ENCODE results near the gene CHCHD6. TPM values are rescaled to one million over a fixed set of nuclear protein-coding genes. Genes with fewer than 3 reads are reported as not detected.
"Not testable (repeated sequence)": the region's sequence is repeated elsewhere in the genome, so short reads cannot be mapped to it uniquely, and the experiment has no call there.

CHCHD6 gene
- polyA plus RNA-seq, 1 donor = 10.8 TPM

DNA sequence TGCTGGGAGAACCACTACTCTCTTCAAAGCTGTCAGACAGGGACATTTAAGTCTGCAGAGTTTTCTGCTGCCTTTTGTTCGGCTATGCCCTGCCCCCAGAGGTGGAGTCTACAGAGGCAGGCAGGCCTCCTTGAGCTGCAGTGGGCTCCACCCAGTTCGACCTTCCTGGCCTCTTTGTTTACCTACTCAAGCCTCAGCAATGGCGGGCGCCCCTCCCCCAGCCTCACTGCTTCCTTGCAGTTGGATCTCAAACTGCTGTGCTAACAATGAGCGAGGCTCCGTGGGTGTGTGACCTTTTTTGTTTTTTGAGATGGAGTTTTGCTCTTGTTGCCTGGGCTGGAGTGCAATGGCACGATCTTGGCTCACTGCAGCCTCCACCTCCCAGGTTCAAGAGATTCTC lies 87.3 kb downstream of the CHCHD6 start:
- not testable (repeated sequence) for DNase-seq; H3K9me3 ChIP-seq (ENCODE audit: control insufficient read depth, low read depth, low read length); H3K4me1 ChIP-seq (ENCODE audit: control insufficient read depth, insufficient read depth, low read length); H3K4me3 ChIP-seq (ENCODE audit: low read length); H3K27me3 ChIP-seq (ENCODE audit: control insufficient read depth, insufficient read depth, low read length); H3K36me3 ChIP-seq (ENCODE audit: control insufficient read depth, insufficient read depth, low read length); H3K27ac ChIP-seq (ENCODE audit: low read length)
- no CpG with 5 or more reads among the region's 7 CpGs for WGBS (ENCODE audit: insufficient coverage, low lambda C conversion rate)

DNA sequence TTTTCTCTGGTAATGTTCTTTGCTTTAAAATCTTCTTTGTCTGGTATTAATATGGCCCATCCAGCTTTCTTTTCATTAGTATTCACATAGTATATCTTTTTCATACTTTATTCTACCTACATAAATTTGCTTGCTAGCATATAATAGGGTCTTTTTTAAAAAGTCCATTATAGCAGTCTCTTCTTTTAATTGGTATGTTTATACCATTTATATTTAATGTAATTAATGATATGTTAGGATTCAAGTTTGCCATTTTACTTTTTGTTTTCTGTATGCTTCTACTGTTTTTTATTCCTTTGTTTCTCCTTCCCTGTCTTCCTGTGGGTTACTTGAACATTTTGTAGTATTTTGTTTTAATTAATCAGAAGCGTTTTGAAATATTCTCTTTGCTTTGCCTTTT lies 89.0 kb downstream of the CHCHD6 start:
- no CpG with 5 or more reads among the region's 1 CpG for WGBS (ENCODE audit: insufficient coverage, low lambda C conversion rate)

DNA sequence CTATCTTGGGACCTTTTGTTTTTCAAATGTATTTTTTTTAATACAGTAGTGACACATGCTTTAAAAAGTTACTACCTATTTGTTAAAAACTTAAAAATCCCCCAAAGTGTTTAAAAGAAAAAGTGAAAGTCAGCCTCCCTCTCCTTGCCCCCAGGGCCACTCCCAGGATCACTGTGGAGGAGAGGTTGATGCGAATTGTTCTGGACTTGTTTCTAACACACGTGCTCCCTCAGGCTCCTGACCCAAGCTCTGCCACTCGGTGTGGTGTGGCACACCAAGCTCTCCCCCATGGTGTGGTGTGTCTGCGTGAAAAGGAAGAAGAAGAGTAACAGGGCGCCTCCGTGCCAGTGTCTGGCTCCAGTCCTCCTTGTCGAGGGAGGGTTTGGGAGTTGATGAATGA lies 93.5 kb downstream of the CHCHD6 start:
- WGBS (ENCODE audit: insufficient coverage, low lambda C conversion rate) = no CpG with 5 or more reads among the region's 7 CpGs

More for the DNA sequence above, 89.0 kb downstream of the CHCHD6 start:
- Histone ChIP-seq H3K4me3 (ENCODE audit: low read length) (no peak overlapping the region), H3K27me3 (ENCODE audit: control insufficient read depth, insufficient read depth, low read length) (no peaks in the 10 kb centered on the region), H3K9me3 (ENCODE audit: control insufficient read depth, low read depth, low read length) (peaks cover 8% of the 10 kb centered on the region), H3K36me3 (ENCODE audit: control insufficient read depth, insufficient read depth, low read length) (no peaks in the 10 kb centered on the region), H3K4me1 (ENCODE audit: control insufficient read depth, insufficient read depth, low read length) (no peaks in the 10 kb centered on the region), H3K27ac (ENCODE audit: low read length) (no peak overlapping the region)
- DNase-seq = no peak

DNA sequence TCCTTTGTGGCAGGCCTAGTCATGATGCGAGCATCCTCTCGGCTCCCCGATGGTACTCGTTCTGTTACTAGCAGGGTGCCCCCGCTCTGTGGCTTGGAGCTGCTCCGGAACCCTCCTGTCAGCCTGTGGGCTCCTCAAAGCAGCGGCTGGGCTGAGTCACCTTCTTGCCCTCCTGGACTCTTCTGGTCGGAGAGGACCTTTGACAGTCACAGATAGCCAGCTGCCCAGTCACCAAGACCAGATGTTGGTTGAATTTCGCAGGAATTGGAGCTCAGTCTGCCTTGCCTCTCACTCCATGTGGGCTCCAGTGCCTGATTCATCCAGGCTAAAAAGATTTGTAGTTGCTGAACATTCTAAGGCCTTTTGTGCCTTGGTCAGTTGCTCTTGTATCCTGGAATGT lies 94.5 kb downstream of the CHCHD6 start:
- Histone ChIP-seq H3K4me3 (ENCODE audit: low read length) (no peak overlapping the region), H3K36me3 (ENCODE audit: control insufficient read depth, insufficient read depth, low read length) (no peaks in the 10 kb centered on the region), H3K27me3 (ENCODE audit: control insufficient read depth, insufficient read depth, low read length) (no peaks in the 10 kb centered on the region), H3K4me1 (ENCODE audit: control insufficient read depth, insufficient read depth, low read length) (no peaks in the 10 kb centered on the region), H3K9me3 (ENCODE audit: control insufficient read depth, low read depth, low read length) (peaks cover 5% of the 10 kb centered on the region), H3K27ac (ENCODE audit: low read length) (no peak overlapping the region)
- no CpG with 5 or more reads among the region's 9 CpGs for WGBS (ENCODE audit: insufficient coverage, low lambda C conversion rate)
- DNase-seq = no peak

More for the DNA sequence above, 93.5 kb downstream of the CHCHD6 start:
- Histone ChIP-seq H3K27ac (ENCODE audit: low read length) (no peak overlapping the region), H3K27me3 (ENCODE audit: control insufficient read depth, insufficient read depth, low read length) (no peaks in the 10 kb centered on the region), H3K4me1 (ENCODE audit: control insufficient read depth, insufficient read depth, low read length) (no peaks in the 10 kb centered on the region), H3K4me3 (ENCODE audit: low read length) (no peak overlapping the region), H3K36me3 (ENCODE audit: control insufficient read depth, insufficient read depth, low read length) (no peaks in the 10 kb centered on the region), H3K9me3 (ENCODE audit: control insufficient read depth, low read depth, low read length) (peaks cover 12% of the 10 kb centered on the region)
- DNase-seq = no peak

DNA sequence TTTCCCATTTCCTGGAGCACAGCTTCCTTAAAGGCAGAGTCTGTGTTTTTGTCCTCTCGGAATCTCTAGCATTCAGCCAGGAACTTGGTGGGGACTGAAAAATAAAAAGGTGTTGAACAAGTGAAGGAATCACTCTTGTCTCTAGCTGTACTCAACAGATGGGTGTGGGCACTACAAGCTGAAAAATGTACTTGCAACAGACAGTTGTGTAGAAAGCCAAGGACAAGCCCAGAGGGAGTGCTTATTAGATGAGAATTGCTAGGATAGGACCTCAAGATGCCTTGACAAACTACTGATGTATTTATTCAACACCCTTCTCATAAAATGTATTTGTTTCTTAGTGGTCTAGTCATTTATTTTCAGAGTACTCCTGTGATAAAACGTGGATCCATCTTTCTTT lies 95.1 kb downstream of the CHCHD6 start:
- no peak overlapping the region for H3K4me3 ChIP-seq (ENCODE audit: low read length)
- no CpG with 5 or more reads among the region's 2 CpGs for WGBS (ENCODE audit: insufficient coverage, low lambda C conversion rate)

DNA sequence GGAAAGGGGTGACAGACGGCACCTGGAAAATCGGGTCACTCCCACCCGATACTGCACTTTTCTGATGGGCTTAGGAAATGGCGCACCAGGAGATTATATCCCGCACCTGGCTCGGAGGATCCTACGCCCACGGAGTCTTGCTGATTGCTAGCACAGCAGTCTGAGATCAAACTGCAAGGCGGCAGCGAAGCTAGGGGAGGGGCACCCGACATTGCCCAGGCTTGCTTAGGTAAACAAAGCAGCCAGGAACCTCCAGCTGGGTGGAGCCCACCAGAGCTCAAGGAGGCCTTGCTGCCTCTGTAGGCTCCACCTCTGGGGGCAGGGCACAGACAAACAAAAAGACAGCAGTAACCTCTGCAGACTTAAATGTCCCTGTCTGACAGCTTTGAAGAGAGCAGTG lies 97.3 kb downstream of the CHCHD6 start:
- not testable (repeated sequence) for H3K9me3 ChIP-seq (ENCODE audit: control insufficient read depth, low read depth, low read length); H3K4me3 ChIP-seq (ENCODE audit: low read length); DNase-seq; H3K27ac ChIP-seq (ENCODE audit: low read length); H3K36me3 ChIP-seq (ENCODE audit: control insufficient read depth, insufficient read depth, low read length); H3K4me1 ChIP-seq (ENCODE audit: control insufficient read depth, insufficient read depth, low read length); H3K27me3 ChIP-seq (ENCODE audit: control insufficient read depth, insufficient read depth, low read length)
- no CpG with 5 or more reads among the region's 11 CpGs for WGBS (ENCODE audit: insufficient coverage, low lambda C conversion rate)

More for the DNA sequence above, 95.1 kb downstream of the CHCHD6 start:
- DNase-seq = no peak
- Histone ChIP-seq H3K4me1 (ENCODE audit: control insufficient read depth, insufficient read depth, low read length) (no peaks in the 10 kb centered on the region), H3K36me3 (ENCODE audit: control insufficient read depth, insufficient read depth, low read length) (no peaks in the 10 kb centered on the region), H3K27me3 (ENCODE audit: control insufficient read depth, insufficient read depth, low read length) (no peaks in the 10 kb centered on the region), H3K9me3 (ENCODE audit: control insufficient read depth, low read depth, low read length) (peaks cover 5% of the 10 kb centered on the region), H3K27ac (ENCODE audit: low read length) (no peak overlapping the region)

DNA sequence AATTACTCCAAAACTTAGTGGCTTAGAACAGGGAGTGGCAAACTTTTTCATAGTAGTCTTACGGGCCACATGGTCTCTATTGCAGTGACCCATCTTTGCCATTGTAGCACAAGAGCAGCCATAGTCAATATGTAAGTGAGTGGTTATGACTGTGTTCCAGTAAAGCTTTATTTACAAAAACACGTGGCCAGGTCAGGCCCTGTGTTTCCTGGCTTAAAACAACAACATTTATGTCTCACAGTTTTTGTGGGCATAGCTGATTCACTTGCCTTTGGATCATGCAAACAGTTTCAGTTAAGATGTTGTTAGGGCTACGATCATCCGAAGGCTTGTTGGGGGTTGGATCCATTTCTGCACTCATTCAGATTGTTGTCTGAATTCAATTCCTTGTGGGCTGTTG lies 103.8 kb downstream of the CHCHD6 start:
- Histone ChIP-seq H3K27me3 (ENCODE audit: control insufficient read depth, insufficient read depth, low read length) (no peaks in the 10 kb centered on the region), H3K4me1 (ENCODE audit: control insufficient read depth, insufficient read depth, low read length) (no peaks in the 10 kb centered on the region), H3K9me3 (ENCODE audit: control insufficient read depth, low read depth, low read length) (no peaks in the 10 kb centered on the region), H3K4me3 (ENCODE audit: low read length) (no peak overlapping the region), H3K36me3 (ENCODE audit: control insufficient read depth, insufficient read depth, low read length) (no peaks in the 10 kb centered on the region), H3K27ac (ENCODE audit: low read length) (no peak overlapping the region)
- WGBS (ENCODE audit: insufficient coverage, low lambda C conversion rate) = no CpG with 5 or more reads among the region's 4 CpGs
- DNase-seq = no peak

DNA sequence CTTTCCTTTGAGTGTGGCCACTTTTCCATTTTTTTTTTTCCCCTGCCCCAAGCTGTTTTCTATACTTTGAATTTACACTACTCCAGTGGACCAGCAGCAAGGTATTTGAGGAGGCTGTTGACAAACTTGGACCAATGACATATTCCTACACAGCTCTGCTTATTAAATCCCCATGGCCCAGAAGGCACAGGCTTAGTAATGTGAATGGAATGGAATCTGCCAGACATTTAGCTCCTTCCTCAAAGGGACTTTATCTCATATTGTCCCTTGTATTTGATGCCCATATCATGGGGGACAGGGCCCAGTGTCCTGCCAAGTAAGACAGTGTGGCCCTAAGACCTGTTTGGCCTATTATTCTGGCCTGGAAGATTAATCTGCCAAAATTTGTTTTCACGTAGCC lies 107.5 kb downstream of the CHCHD6 start:
- no peak overlapping the region for H3K27ac ChIP-seq (ENCODE audit: low read length)
- no peaks in the 10 kb centered on the region for H3K27me3 ChIP-seq (ENCODE audit: control insufficient read depth, insufficient read depth, low read length)
- H3K4me3 ChIP-seq (ENCODE audit: low read length) = no peak overlapping the region
- WGBS (ENCODE audit: insufficient coverage, low lambda C conversion rate) = no CpG with 5 or more reads among the region's 1 CpG
- H3K4me1 ChIP-seq (ENCODE audit: control insufficient read depth, insufficient read depth, low read length) = no peaks in the 10 kb centered on the region
- no peaks in the 10 kb centered on the region for H3K9me3 ChIP-seq (ENCODE audit: control insufficient read depth, low read depth, low read length)
- no peak for DNase-seq
- H3K36me3 ChIP-seq (ENCODE audit: control insufficient read depth, insufficient read depth, low read length) = no peaks in the 10 kb centered on the region

DNA sequence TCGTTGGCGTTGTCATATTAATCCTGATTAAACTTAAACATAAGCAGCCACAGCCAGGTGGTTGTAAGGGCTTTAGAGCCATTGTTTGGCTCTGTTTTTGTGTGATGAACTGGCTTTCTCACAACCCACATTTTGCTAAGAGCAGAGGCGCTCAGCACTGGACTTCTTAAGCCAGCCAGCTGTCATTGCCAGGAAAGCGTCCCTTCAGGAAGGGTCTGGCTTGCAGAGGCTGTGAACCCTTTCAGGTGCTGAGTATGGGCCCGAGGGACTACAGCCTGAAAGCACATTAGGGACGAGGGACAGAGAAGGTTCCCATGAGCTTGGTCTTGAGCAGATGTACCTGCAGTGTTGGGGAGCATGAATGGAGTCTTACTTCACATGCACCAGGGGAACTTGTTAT lies 112.3 kb downstream of the CHCHD6 start:
- Histone ChIP-seq H3K27ac (ENCODE audit: low read length) (no peak overlapping the region), H3K4me1 (ENCODE audit: control insufficient read depth, insufficient read depth, low read length) (peaks cover 11% of the 10 kb centered on the region), H3K36me3 (ENCODE audit: control insufficient read depth, insufficient read depth, low read length) (no peaks in the 10 kb centered on the region), H3K4me3 (ENCODE audit: low read length) (no peak overlapping the region), H3K27me3 (ENCODE audit: control insufficient read depth, insufficient read depth, low read length) (no peaks in the 10 kb centered on the region), H3K9me3 (ENCODE audit: control insufficient read depth, low read depth, low read length) (no peaks in the 10 kb centered on the region)
- WGBS (ENCODE audit: insufficient coverage, low lambda C conversion rate) = no CpG with 5 or more reads among the region's 6 CpGs
- no peak for DNase-seq

DNA sequence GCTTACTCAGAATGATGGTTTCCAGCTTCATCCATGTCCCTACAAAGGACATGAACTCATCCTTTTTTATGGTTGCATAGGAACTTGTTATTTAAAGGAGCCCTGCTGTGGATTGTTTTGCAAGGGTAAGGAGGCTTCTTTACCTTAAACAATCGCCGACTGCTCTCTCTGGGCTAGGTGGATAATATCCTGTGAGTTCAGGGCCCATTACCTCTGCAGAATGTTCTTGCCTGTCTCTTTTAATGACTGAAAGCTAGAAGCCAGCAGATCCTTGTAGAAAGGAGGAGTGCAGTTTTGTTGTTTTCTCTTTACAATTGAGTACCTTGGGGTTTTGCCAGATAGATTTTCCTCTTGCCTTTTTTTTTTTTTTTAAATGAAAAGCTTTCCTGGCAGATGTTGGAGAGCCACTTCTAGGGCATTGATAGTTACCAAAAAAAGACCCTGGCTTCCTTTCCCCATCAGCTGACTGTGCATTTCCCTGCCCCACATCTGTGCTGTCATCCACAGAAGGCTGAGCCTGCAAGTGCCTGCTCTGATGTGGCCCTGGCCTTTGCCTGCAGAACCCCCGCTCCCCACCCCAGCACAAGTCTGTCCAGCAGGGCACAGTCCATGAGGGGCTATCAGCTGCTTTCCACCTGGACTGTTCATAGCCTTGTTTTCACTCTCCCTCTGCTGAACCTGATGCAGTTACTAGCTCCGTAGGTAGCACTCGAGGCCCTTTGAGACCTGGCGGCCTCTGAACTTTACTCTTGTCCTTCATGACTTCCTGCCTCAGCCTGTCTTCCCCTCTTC lies 113.1 kb downstream of the CHCHD6 start:
- no peak overlapping the region for H3K4me3 ChIP-seq (ENCODE audit: low read length)
- no peaks in the 10 kb centered on the region for H3K9me3 ChIP-seq (ENCODE audit: control insufficient read depth, low read depth, low read length)
- H3K4me1 ChIP-seq (ENCODE audit: control insufficient read depth, insufficient read depth, low read length) = peaks cover 11% of the 10 kb centered on the region
- 29% methylated on average over 3 of the region's 6 CpGs for WGBS (ENCODE audit: insufficient coverage, low lambda C conversion rate)
- H3K27ac ChIP-seq (ENCODE audit: low read length) = no peak overlapping the region
- no peaks in the 10 kb centered on the region for H3K36me3 ChIP-seq (ENCODE audit: control insufficient read depth, insufficient read depth, low read length)
- peak; percentile 32 to 72 for DNase-seq
- H3K27me3 ChIP-seq (ENCODE audit: control insufficient read depth, insufficient read depth, low read length) = no peaks in the 10 kb centered on the region

DNA sequence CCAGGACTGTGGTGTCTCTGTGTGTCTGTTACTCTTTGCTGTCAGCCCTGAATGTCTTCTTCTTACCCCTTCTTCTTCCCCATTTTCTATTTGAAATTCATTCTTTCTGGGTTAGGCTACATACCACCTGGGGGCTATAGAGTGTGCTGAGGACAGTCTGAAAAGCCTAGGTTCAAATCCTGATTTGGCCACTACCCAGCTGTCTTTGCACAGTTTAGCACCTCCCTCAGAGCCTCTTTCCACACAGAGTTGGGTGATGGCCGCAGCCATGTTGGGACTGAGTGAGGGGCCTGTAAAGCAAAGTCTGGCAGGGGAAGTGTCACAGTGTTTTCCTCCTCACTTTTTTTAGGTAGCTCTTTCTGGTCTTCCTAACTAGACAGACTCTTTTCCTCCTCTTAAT lies 113.7 kb downstream of the CHCHD6 start:
- Histone ChIP-seq H3K4me1 (ENCODE audit: control insufficient read depth, insufficient read depth, low read length) (peaks cover 11% of the 10 kb centered on the region), H3K9me3 (ENCODE audit: control insufficient read depth, low read depth, low read length) (no peaks in the 10 kb centered on the region), H3K27ac (ENCODE audit: low read length) (no peak overlapping the region), H3K4me3 (ENCODE audit: low read length) (no peak overlapping the region), H3K36me3 (ENCODE audit: control insufficient read depth, insufficient read depth, low read length) (no peaks in the 10 kb centered on the region), H3K27me3 (ENCODE audit: control insufficient read depth, insufficient read depth, low read length) (no peaks in the 10 kb centered on the region)
- WGBS (ENCODE audit: insufficient coverage, low lambda C conversion rate) = no CpG with 5 or more reads among the region's 1 CpG
- DNase-seq = no peak
